DND-41 (cell line): ENCODE data around the gene OR2T10.

Experiments
- EZH2 ChIP-seq: IDR thresholded peaks from 3 replicates; pipeline ENCODE4 v1.6.1; 2012; ENCODE audit warnings: borderline replicate concordance, low read depth, mild to moderate bottlenecking, moderate library complexity, low read length, inconsistent platforms; ENCODE audit not compliant: severe bottlenecking
- TF ChIP-seq, protein P1 (sequence below): IDR thresholded peaks from 2 replicates; pipeline ENCODE4 v1.5.1; 2012; ENCODE audit warnings: borderline replicate concordance, low read length, moderate library complexity, mild to moderate bottlenecking; ENCODE audit not compliant: poor library complexity, severe bottlenecking; ENCODE audit errors: extremely low read depth

DNA sequence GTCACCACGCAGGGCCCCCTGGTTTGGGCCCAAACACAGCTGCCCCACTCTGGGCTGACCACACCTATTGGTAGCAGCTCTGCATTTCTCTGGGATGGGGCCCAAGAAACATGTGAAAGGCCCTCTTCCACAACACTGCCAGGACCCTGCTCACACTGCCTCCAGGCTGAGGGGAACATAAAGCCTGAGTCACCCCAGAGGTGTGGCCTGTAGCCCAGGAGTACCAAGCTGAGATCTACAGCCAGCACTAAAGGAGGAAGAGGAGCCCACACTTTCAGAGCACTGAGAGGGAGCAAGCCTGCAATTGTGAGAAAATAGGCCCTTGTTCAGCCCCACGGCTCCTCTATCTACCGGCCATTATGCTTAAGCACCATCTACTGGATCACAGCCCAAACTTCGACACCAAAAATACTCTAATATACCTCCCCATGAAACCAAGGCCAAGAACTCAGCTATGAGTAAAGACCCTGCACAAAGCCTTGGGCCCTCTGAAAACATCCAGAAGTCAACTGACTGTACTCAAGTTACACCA is 14.4 kb upstream of the OR2T10 start:
- TF ChIP-seq, protein P1, sequence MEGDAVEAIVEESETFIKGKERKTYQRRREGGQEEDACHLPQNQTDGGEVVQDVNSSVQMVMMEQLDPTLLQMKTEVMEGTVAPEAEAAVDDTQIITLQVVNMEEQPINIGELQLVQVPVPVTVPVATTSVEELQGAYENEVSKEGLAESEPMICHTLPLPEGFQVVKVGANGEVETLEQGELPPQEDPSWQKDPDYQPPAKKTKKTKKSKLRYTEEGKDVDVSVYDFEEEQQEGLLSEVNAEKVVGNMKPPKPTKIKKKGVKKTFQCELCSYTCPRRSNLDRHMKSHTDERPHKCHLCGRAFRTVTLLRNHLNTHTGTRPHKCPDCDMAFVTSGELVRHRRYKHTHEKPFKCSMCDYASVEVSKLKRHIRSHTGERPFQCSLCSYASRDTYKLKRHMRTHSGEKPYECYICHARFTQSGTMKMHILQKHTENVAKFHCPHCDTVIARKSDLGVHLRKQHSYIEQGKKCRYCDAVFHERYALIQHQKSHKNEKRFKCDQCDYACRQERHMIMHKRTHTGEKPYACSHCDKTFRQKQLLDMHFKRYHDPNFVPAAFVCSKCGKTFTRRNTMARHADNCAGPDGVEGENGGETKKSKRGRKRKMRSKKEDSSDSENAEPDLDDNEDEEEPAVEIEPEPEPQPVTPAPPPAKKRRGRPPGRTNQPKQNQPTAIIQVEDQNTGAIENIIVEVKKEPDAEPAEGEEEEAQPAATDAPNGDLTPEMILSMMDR: no peak
- no peak for TF ChIP-seq EZH2
